Eye (tissue), 1 donor: Measurements from ENCODE around the gene SYTL3.
"Not testable (repeated sequence)": the region's sequence is repeated elsewhere in the genome, so short reads cannot be mapped to it uniquely, and the experiment has no call there.

Source experiments
- DNase-seq: peaks from one replicate; pipeline ENCODE4 v3.0.0-alpha.2; 2015

The SYTL3 gene

GRCh38 chr6:158642097-158642601 lies 7.7 kb upstream of the SYTL3 start:
- no peak for DNase-seq

- no peak for DNase-seq
Measured at GRCh38 chr6:158643836-158644230, 6.0 kb upstream of the SYTL3 start.

GRCh38 chr6:158644231-158645063 lies 5.4 kb upstream of the SYTL3 start, which contains the start of gene DYNLT1:
Gene DYNLT1, minus strand, starts transcription at chr6:158644743. Its CDS starts 35 bp downstream, at chr6:158644708.
- peak; percentile 98 for DNase-seq

- no peak for DNase-seq
Measured at GRCh38 chr6:158645064-158646022, 4.5 kb upstream of the SYTL3 start.

GRCh38 chr6:158646023-158646910 lies 3.6 kb upstream of the SYTL3 start:
- DNase-seq, result no peak

GRCh38 chr6:158647501-158647900 lies 2.4 kb upstream of the SYTL3 start:
- DNase-seq, result no peak

- DNase-seq, result no peak
Measured at GRCh38 chr6:158648682-158649131, 1.1 kb upstream of the SYTL3 start.

GRCh38 chr6:158651981-158652737 lies 2.3 kb downstream of the SYTL3 start:
- DNase-seq, result not testable (repeated sequence)

- DNase-seq, result no peak
Measured at GRCh38 chr6:158653577-158654354, 3.9 kb downstream of the SYTL3 start.

GRCh38 chr6:158654498-158654897 lies 4.6 kb downstream of the SYTL3 start:
- no peak for DNase-seq

- no peak for DNase-seq
Measured at GRCh38 chr6:158654960-158655489, 5.2 kb downstream of the SYTL3 start.

GRCh38 chr6:158655569-158656450 lies 6.0 kb downstream of the SYTL3 start:
- DNase-seq, result no peak

- not testable (repeated sequence) for DNase-seq
Measured at GRCh38 chr6:158656986-158657385, 7.1 kb downstream of the SYTL3 start.

GRCh38 chr6:158660333-158660754 lies 10.5 kb downstream of the SYTL3 start:
- DNase-seq, result no peak

GRCh38 chr6:158661156-158661685 lies 11.4 kb downstream of the SYTL3 start:
- DNase-seq, result no peak

GRCh38 chr6:158662607-158662953 lies 12.7 kb downstream of the SYTL3 start:
- no peak for DNase-seq

GRCh38 chr6:158662954-158663624 lies 13.2 kb downstream of the SYTL3 start:
- peak; percentile 68 for DNase-seq

- DNase-seq, result peak; percentile 50
Measured at GRCh38 chr6:158663625-158664165, 13.8 kb downstream of the SYTL3 start.
